GM12878 (cell line): ENCODE data around the gene RAE1. TPM values are rescaled to one million over a fixed set of nuclear protein-coding genes. Genes with fewer than 3 reads are reported as not detected.

Source experiments
- ATAC-seq: fragments of 200-7000 bp; cut with Tn5 transposase; 3 replicates; pipeline ENCODE4 v1.9.1; 2020; ENCODE audit warnings: mild to moderate bottlenecking, moderate library complexity
- BruUV-seq: library from RNA; stranded (reverse); fragments of 400-500 nt; replicated peaks from 2 replicates; lab custom pipeline; 2021; lab: Mats Ljungman, UMichigan
- CTCF ChIA-PET: fragments of 300-600 bp; sonication (Branson Sonifier 250); formaldehyde crosslinking; extraction: SDS; loops from one replicate; lab custom pipeline; 2021; ENCODE audit warnings: inconsistent platforms; lab: Yijun Ruan, JAX
- POLR2A ChIA-PET: fragments of 350-600 bp; formaldehyde crosslinking; extraction: SDS; loops from one replicate; lab custom pipeline; 2021; ENCODE audit warnings: inconsistent platforms; lab: Charles Lee
- RAD21 ChIA-PET: fragments of 300-600 bp; sonication (Branson Sonifier 250); formaldehyde crosslinking; loops from one replicate; lab custom pipeline; 2023; ENCODE audit warnings: antibody characterized with exemption; ENCODE audit not compliant: unreplicated experiment; lab: Charles Lee
- SMC1A ChIA-PET: fragments of 300-600 bp; sonication (Branson Sonifier 250); formaldehyde crosslinking; loops from one replicate; lab custom pipeline; 2023; ENCODE audit not compliant: unreplicated experiment, uncharacterized antibody; lab: Charles Lee
- DNase-seq: peaks from one replicate; pipeline ENCODE4 v3.0.0-alpha.2; 2011; ENCODE audit warnings: low read depth, low spot score
- FAIRE-seq: peaks from 3 replicates; lab custom pipeline; 2011; peaks lifted over from hg19 to GRCh38; lab: Jason Lieb, UNC
- H2AFZ ChIP-seq: 2 replicates; pipeline ENCODE4 v1.6.0; 2011; ENCODE audit warnings: low read depth, low read length, control low read depth; ENCODE audit not compliant: control insufficient read depth
- H3K27ac ChIP-seq: 2 replicates; pipeline ENCODE4 v1.5.1; 2011; ENCODE audit warnings: control low read depth; ENCODE audit not compliant: control insufficient read depth, insufficient read depth
- H3K27me3 ChIP-seq, 2 experiments: replicated peaks in 1 of 2; 2 replicates each; pipeline versions ENCODE4 v1.6.0 to v1.6.1; 2011; ENCODE audit warnings: low read length in 1 of 2; ENCODE audit not compliant: control insufficient read depth in 2 of 2, insufficient read depth in 2 of 2
- H3K36me3 ChIP-seq, 2 experiments: 2 replicates each; pipeline ENCODE4 v1.5.1; 2011; ENCODE audit warnings: low read length in 1 of 2; ENCODE audit not compliant: control insufficient read depth in 2 of 2, insufficient read depth in 2 of 2
- H3K4me1 ChIP-seq: 2 replicates; pipeline ENCODE4 v1.6.1; 2011; ENCODE audit warnings: mild to moderate bottlenecking, low read length, moderate library complexity, mixed read lengths; ENCODE audit not compliant: control insufficient read depth, insufficient read depth
- H3K4me2 ChIP-seq: 2 replicates; pipeline ENCODE4 v1.6.0; 2011; ENCODE audit warnings: control low read depth; ENCODE audit not compliant: control insufficient read depth, insufficient read depth
- H3K4me3 ChIP-seq: fragments of 200-600 bp; sonication (generic); 2 replicates; pipeline ENCODE4 v1.5.1; 2016
- H3K79me2 ChIP-seq: 2 replicates; pipeline ENCODE4 v1.6.0; 2011; ENCODE audit warnings: low read length; ENCODE audit not compliant: control insufficient read depth, insufficient read depth
- H3K9ac ChIP-seq: 2 replicates; pipeline ENCODE4 v1.8.0; 2011; ENCODE audit warnings: low read length, control low read depth, mixed read lengths; ENCODE audit not compliant: control insufficient read depth, insufficient read depth
- H3K9me3 ChIP-seq: replicated peaks from 3 replicates; pipeline ENCODE4 v1.5.1; 2011; ENCODE audit warnings: mild to moderate bottlenecking, low read length; ENCODE audit not compliant: control insufficient read depth, insufficient read depth
- H4K20me1 ChIP-seq: 2 replicates; pipeline ENCODE4 v1.6.0; 2011; ENCODE audit not compliant: control insufficient read depth, insufficient read depth
- CHD2 ChIP-seq: IDR thresholded peaks from 2 replicates; pipeline ENCODE4 v1.6.1; 2011; ENCODE audit warnings: low read depth, low read length, improper control_type of control experiment, borderline replicate concordance
- EGR1 ChIP-seq, 2 experiments: IDR thresholded peaks; 1 replicate in 1 of 2; 2 replicates in 1 of 2; pipeline ENCODE4 v1.6.1; 2011 to 2012; ENCODE audit warnings: low read depth in 2 of 2, low read length in 2 of 2, borderline replicate concordance in 1 of 2, mild to moderate bottlenecking in 1 of 2, moderate library complexity in 1 of 2
- HSF1 ChIP-seq: fragments of 150-350 bp; IDR thresholded peaks from 2 replicates; pipeline ENCODE4 v1.6.1; 2014; ENCODE audit warnings: mild to moderate bottlenecking, low read depth, low read length
- LARP7 ChIP-seq: fragments of 450-650 bp; IDR thresholded peaks from 2 replicates; pipeline ENCODE4 v1.6.1; 2017; ENCODE audit warnings: mild to moderate bottlenecking
- MLLT1 ChIP-seq: fragments of 450-650 bp; IDR thresholded peaks from 2 replicates; pipeline ENCODE4 v1.6.1; 2016; ENCODE audit warnings: mild to moderate bottlenecking
- MXI1 ChIP-seq: fragments of 150-350 bp; IDR thresholded peaks from 2 replicates; pipeline ENCODE4 v1.6.1; 2011; ENCODE audit warnings: low read depth, mild to moderate bottlenecking, inconsistent platforms, low read length, improper control_type of control experiment
- MYC ChIP-seq: IDR thresholded peaks from 2 replicates; pipeline ENCODE4 v1.6.1; 2011; ENCODE audit warnings: mild to moderate bottlenecking, low read length, moderate library complexity, inconsistent platforms; ENCODE audit not compliant: insufficient read depth, insufficient replicate concordance, insufficient read length, severe bottlenecking
- PAX5 ChIP-seq: IDR thresholded peaks from 2 replicates; pipeline ENCODE4 v1.6.1; 2011; ENCODE audit warnings: low read depth, low read length, borderline replicate concordance
- POLR2AphosphoS5 ChIP-seq: IDR thresholded peaks from 2 replicates; pipeline ENCODE4 v1.6.1; 2011; ENCODE audit warnings: mild to moderate bottlenecking, low read length, inconsistent platforms
- PRDM15 ChIP-seq: fragments of 450-650 bp; formaldehyde crosslinking; IDR thresholded peaks from 2 replicates; pipeline ENCODE4 v1.4.0; 2020; ENCODE audit warnings: mild to moderate bottlenecking, moderate library complexity
- SKIL ChIP-seq: fragments of 450-650 bp; IDR thresholded peaks from 2 replicates; pipeline ENCODE4 v1.6.1; 2017; ENCODE audit warnings: mild to moderate bottlenecking, low read depth, inconsistent platforms; ENCODE audit not compliant: poor library complexity, severe bottlenecking
- WGBS: methylation state at CpG from one replicate; pipeline ENCODE4 v1.1.6; 2016; ENCODE audit warnings: low lambda C conversion rate; ENCODE audit not compliant: insufficient replicate concordance, insufficient coverage; ENCODE audit errors: missing lambda C conversion rate; 5-methylcytosine and 5-hydroxymethylcytosine counted together
- in situ Hi-C: fragments of 300-500 bp; cut with MboI; formaldehyde crosslinking; loops from 9 replicates; pipeline ENCODE4 v1.14.3; 2018; ENCODE audit warnings: mixed read lengths
- intact Hi-C: fragments of 100-400 bp; cut with micrococcal nuclease; formaldehyde crosslinking; loops from one replicate; pipeline ENCODE4 v1.14.2; 2022; ENCODE audit not compliant: unreplicated experiment
- polyA plus RNA-seq, 11 experiments: library from polyadenylated mRNA; depleted of rRNA in 4 of 11; unstranded in 6 of 11; stranded (reverse) in 5 of 11; fragments of >200 nt; fragmentation: Nextera tagmentation in 4 of 11; fragmentation: Illumina TruSeq in 1 of 11; extraction: Ambion mirVana in 4 of 11; extraction: Trizol in 1 of 11; gene quantifications; 1 replicate in 1 of 11; 2 replicates in 10 of 11; pipeline versions ENCODE4 v1.2.1 to v1.2.3, GENCODE V29; 2011 to 2016; ENCODE audit warnings: inconsistent platforms in 2 of 11, missing spikeins in 2 of 11, low read depth in 1 of 11
- total RNA-seq, 4 experiments: library from RNA; depleted of rRNA in 3 of 4; stranded (reverse); fragments of >200 nt in 3 of 4; fragmentation: Illumina TruSeq in 1 of 4; extraction: Trizol in 1 of 4; gene quantifications; 2 replicates each; pipeline versions ENCODE4 v1.2.1 to v1.2.3, GENCODE V29; 2013 to 2021

Gene RAE1
- total and polyA plus RNA-seq, 10 of the 15 experiments (the other 5 are each of a cell fraction or from before 2014, with no cell fraction given), result 28.7 to 107 (median 49.3) TPM

- Histone ChIP-seq H3K27ac (peak overlapping the region; percentile 97), H3K9ac (peak overlapping the region; percentile 68), H4K20me1 (peaks cover 9% of the 10 kb centered on the region), H3K79me2 (peaks cover 35% of the 10 kb centered on the region), H3K4me1 (peaks cover 36% of the 10 kb centered on the region), H3K4me2 (peak overlapping the region; percentile 85), H3K4me3 (peak overlapping the region; percentile 70), H3K9me3 (no peaks in the 10 kb centered on the region), H2AFZ (peak overlapping the region; percentile 77), H3K27me3 (no peaks in the 10 kb centered on the region), H3K36me3 (peaks cover 6 to 11% of the 10 kb centered on the region in 2 experiments)
- intact Hi-C loops, result loop anchor here (1.0 to 10.0 kb wide), 3 partner anchors 9 to 295 kb away; no protein-coding TSS in a partner anchor
- FAIRE-seq (peak; percentile 90), ATAC-seq (peak; percentile 53), DNase-seq (no peak)
- SMC1A ChIA-PET, result interaction anchor here (0.8 to 3.7 kb wide), 14 partner anchors 8 to 109 kb away, joined by 3 to 28 read pairs (median 7); no protein-coding TSS in a partner anchor
- BruUV-seq, result no TSS peak
- RAD21 ChIA-PET, result interaction anchor here (0.6 to 5.0 kb wide), 16 partner anchors 10 to 230 kb away, joined by 3 to 37 read pairs (median 6); partner anchors contain the start of gene ZBP1
- 2% methylated on average over 44 of the region's 52 CpGs for WGBS
- in situ Hi-C loops, result loop anchor here (5.0 to 25.0 kb wide), 6 partner anchors 202 to 1615 kb away; partner anchors contain the start of genes CTSZ and STX16
- POLR2A ChIA-PET, result interaction anchor here (0.9 to 4.2 kb wide), 11 partner anchors 10 to 230 kb away, joined by 3 to 58 read pairs (median 5); partner anchors contain the start of gene ZBP1
- CTCF ChIA-PET, result interaction anchor here (0.8 to 3.8 kb wide), 15 partner anchors 9 to 208 kb away, joined by 3 to 27 read pairs (median 4); no protein-coding TSS in a partner anchor
- TF ChIP-seq SKIL (no peak), EGR1 (IDR thresholded peaks at IDR 0.05; ENCODE audit: borderline replicate concordance in 1 of 2, low read depth in 2 of 2, low read length in 2 of 2) (peak in 1 of 2 experiments; percentile 84; a peak in 2 of 3 replicates), HSF1 (no peak), MYC (peak; percentile 86), CHD2 (peak; percentile 90), MLLT1 (peak; percentile 73), POLR2AphosphoS5 (peak; percentile 62), PRDM15 (CRISPR knock-in tag) (no peak), PAX5 (peak; percentile 65; the same call in 1 of the 2 replicates), LARP7 (no peak), MXI1 (peak; percentile 37; the same call in 1 of the 2 replicates)
Observed at GRCh38 chr20:57389695-57390603, 38.9 kb downstream of the RAE1 start.
